HEK293 (cell line): ENCODE data around the gene RHBG.

Experiments
- SALL2 ChIP-seq: fragments of 450-650 bp; formaldehyde crosslinking; IDR thresholded peaks from 2 replicates; pipeline ENCODE4 v1.5.0; 2017; ENCODE audit warnings: missing biosample characterization, mild to moderate bottlenecking, missing genetic modification characterization, borderline replicate concordance
- SETDB1 ChIP-seq: IDR thresholded peaks from one replicate; pipeline ENCODE4 v1.6.1; 2017; ENCODE audit warnings: mild to moderate bottlenecking, low read length, moderate library complexity, mixed read lengths; ENCODE audit not compliant: insufficient read length
- ZNF785 ChIP-seq: fragments of 450-650 bp; formaldehyde crosslinking; IDR thresholded peaks from 2 replicates; pipeline ENCODE4 v1.5.1; 2016; ENCODE audit warnings: missing biosample characterization, missing genetic modification characterization
- TF ChIP-seq, protein P1 (sequence below): fragments of 450-650 bp; formaldehyde crosslinking; IDR thresholded peaks from 2 replicates; pipeline ENCODE4 v1.5.1; 2016; ENCODE audit warnings: missing biosample characterization, missing genetic modification characterization
- TF ChIP-seq, protein P2 (sequence below): fragments of 450-650 bp; formaldehyde crosslinking; IDR thresholded peaks from 2 replicates; pipeline ENCODE4 v1.5.1; 2016; ENCODE audit warnings: missing biosample characterization, missing genetic modification characterization
- TF ChIP-seq, protein P3 (sequence below): fragments of 450-650 bp; formaldehyde crosslinking; IDR thresholded peaks from 2 replicates; pipeline ENCODE4 v1.5.1; 2016; ENCODE audit warnings: missing biosample characterization, missing genetic modification characterization
- TF ChIP-seq, protein P4 (sequence below): fragments of 450-650 bp; formaldehyde crosslinking; IDR thresholded peaks from 2 replicates; pipeline ENCODE4 v1.5.1; 2016; ENCODE audit warnings: missing biosample characterization, missing genetic modification characterization

DNA sequence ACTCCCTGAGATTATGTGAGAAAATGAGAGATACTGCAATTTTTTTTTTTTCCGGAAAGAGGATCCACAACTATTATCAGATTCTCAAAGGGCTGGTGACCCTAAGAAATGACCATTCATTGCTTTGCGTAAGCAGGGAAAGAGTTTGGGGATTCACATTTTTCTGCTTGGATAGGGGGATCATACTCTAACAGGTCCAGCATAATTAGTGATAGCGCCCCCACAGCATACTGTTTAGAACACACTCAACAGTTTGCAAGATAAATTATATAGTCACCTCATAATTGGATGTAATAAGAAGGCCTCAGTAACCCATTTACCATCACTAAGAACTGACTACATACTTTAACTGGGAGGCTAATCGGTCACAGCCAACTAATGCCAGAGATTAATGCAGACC is 32.8 kb upstream of the RHBG start:
- TF ChIP-seq, protein P1, sequence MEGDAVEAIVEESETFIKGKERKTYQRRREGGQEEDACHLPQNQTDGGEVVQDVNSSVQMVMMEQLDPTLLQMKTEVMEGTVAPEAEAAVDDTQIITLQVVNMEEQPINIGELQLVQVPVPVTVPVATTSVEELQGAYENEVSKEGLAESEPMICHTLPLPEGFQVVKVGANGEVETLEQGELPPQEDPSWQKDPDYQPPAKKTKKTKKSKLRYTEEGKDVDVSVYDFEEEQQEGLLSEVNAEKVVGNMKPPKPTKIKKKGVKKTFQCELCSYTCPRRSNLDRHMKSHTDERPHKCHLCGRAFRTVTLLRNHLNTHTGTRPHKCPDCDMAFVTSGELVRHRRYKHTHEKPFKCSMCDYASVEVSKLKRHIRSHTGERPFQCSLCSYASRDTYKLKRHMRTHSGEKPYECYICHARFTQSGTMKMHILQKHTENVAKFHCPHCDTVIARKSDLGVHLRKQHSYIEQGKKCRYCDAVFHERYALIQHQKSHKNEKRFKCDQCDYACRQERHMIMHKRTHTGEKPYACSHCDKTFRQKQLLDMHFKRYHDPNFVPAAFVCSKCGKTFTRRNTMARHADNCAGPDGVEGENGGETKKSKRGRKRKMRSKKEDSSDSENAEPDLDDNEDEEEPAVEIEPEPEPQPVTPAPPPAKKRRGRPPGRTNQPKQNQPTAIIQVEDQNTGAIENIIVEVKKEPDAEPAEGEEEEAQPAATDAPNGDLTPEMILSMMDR (tag by site-specific recombination), result peak; percentile 51
- TF ChIP-seq SALL2 (tag by site-specific recombination) (no peak), SETDB1 (no peak), ZNF785 (no peak)
- TF ChIP-seq, protein P2, sequence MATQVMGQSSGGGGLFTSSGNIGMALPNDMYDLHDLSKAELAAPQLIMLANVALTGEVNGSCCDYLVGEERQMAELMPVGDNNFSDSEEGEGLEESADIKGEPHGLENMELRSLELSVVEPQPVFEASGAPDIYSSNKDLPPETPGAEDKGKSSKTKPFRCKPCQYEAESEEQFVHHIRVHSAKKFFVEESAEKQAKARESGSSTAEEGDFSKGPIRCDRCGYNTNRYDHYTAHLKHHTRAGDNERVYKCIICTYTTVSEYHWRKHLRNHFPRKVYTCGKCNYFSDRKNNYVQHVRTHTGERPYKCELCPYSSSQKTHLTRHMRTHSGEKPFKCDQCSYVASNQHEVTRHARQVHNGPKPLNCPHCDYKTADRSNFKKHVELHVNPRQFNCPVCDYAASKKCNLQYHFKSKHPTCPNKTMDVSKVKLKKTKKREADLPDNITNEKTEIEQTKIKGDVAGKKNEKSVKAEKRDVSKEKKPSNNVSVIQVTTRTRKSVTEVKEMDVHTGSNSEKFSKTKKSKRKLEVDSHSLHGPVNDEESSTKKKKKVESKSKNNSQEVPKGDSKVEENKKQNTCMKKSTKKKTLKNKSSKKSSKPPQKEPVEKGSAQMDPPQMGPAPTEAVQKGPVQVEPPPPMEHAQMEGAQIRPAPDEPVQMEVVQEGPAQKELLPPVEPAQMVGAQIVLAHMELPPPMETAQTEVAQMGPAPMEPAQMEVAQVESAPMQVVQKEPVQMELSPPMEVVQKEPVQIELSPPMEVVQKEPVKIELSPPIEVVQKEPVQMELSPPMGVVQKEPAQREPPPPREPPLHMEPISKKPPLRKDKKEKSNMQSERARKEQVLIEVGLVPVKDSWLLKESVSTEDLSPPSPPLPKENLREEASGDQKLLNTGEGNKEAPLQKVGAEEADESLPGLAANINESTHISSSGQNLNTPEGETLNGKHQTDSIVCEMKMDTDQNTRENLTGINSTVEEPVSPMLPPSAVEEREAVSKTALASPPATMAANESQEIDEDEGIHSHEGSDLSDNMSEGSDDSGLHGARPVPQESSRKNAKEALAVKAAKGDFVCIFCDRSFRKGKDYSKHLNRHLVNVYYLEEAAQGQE (tag by site-specific recombination), result no peak
- TF ChIP-seq, protein P3, sequence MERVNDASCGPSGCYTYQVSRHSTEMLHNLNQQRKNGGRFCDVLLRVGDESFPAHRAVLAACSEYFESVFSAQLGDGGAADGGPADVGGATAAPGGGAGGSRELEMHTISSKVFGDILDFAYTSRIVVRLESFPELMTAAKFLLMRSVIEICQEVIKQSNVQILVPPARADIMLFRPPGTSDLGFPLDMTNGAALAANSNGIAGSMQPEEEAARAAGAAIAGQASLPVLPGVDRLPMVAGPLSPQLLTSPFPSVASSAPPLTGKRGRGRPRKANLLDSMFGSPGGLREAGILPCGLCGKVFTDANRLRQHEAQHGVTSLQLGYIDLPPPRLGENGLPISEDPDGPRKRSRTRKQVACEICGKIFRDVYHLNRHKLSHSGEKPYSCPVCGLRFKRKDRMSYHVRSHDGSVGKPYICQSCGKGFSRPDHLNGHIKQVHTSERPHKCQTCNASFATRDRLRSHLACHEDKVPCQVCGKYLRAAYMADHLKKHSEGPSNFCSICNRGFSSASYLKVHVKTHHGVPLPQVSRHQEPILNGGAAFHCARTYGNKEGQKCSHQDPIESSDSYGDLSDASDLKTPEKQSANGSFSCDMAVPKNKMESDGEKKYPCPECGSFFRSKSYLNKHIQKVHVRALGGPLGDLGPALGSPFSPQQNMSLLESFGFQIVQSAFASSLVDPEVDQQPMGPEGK (tag by site-specific recombination), result no peak
- TF ChIP-seq, protein P4, sequence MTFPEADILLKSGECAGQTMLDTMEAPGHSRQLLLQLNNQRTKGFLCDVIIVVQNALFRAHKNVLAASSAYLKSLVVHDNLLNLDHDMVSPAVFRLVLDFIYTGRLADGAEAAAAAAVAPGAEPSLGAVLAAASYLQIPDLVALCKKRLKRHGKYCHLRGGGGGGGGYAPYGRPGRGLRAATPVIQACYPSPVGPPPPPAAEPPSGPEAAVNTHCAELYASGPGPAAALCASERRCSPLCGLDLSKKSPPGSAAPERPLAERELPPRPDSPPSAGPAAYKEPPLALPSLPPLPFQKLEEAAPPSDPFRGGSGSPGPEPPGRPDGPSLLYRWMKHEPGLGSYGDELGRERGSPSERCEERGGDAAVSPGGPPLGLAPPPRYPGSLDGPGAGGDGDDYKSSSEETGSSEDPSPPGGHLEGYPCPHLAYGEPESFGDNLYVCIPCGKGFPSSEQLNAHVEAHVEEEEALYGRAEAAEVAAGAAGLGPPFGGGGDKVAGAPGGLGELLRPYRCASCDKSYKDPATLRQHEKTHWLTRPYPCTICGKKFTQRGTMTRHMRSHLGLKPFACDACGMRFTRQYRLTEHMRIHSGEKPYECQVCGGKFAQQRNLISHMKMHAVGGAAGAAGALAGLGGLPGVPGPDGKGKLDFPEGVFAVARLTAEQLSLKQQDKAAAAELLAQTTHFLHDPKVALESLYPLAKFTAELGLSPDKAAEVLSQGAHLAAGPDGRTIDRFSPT (tag by site-specific recombination), result no peak
